AG09319 (cell line): ENCODE data around the gene BCKDHA.
"Not testable (repeated sequence)": the region's sequence is repeated elsewhere in the genome, so short reads cannot be mapped to it uniquely, and the experiment has no call there.

Source experiments
- DNase-seq: peaks from one replicate; pipeline ENCODE4 v3.0.0-alpha.2; 2010; ENCODE audit warnings: low read depth; ENCODE audit errors: extremely low read depth
- TF ChIP-seq, protein P1 (sequence below): IDR thresholded peaks from 2 replicates; pipeline ENCODE4 v1.5.1; 2011; ENCODE audit warnings: low read depth, mild to moderate bottlenecking, inconsistent platforms, low read length, moderate library complexity

The BCKDHA gene

DNA sequence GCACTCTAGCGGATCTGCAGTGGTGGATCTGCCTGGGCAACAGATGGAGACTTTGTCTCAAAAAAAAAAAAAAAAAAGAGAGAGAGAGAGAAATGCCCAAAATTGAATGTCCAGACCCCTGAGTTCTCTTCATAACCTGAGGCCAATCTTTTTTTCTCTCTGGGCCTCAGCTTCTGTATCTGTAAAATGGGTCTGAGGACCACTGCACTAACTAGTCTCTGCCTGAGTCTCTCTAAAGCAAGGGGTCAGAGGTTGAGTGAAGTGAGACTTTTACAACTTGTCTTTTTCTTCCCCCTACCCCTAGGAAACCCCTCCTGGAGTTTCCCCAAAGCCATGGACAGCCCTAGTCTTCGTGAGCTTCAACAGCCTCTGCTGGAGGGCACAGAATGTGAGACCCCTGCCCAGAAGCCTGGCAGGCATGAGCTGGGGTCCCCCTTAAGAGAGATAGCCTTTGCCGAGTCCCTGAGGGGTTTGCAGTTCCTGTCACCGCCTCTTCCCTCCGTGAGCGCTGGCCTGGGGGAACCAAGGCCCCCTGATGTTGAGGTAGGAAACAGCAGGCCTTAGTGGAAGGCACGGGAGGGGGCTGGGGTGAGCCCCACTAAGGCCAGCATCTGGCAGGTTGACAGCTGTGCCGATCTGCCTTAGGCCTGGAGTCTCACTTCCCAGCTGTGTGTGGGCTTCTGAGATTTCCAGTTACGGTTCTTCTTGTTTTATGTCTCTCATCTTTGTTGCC, 19.5 kb upstream of the BCKDHA start:
- TF ChIP-seq, protein P1, sequence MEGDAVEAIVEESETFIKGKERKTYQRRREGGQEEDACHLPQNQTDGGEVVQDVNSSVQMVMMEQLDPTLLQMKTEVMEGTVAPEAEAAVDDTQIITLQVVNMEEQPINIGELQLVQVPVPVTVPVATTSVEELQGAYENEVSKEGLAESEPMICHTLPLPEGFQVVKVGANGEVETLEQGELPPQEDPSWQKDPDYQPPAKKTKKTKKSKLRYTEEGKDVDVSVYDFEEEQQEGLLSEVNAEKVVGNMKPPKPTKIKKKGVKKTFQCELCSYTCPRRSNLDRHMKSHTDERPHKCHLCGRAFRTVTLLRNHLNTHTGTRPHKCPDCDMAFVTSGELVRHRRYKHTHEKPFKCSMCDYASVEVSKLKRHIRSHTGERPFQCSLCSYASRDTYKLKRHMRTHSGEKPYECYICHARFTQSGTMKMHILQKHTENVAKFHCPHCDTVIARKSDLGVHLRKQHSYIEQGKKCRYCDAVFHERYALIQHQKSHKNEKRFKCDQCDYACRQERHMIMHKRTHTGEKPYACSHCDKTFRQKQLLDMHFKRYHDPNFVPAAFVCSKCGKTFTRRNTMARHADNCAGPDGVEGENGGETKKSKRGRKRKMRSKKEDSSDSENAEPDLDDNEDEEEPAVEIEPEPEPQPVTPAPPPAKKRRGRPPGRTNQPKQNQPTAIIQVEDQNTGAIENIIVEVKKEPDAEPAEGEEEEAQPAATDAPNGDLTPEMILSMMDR = no peak
- DNase-seq = no peak

DNA sequence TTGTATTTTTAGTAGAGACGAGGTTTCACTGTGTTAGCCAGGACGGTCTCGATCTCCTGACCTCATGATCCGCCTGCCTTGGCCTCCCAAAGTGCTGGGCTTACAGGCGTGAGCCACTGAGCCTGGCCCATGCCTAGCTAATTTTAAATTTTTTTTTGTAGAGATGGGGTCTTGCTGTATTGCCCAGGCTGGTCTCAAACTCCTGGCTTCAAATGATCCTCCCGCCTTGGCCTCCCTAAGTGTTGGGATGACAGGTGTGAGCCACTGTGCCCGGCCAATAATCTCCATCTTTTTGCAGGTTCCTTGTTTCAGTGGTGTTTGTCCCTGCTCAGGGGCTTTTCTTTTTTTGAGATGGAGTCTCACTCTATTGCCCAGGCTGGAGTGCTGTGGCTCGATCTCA, 16.1 kb upstream of the BCKDHA start:
- not testable (repeated sequence) for DNase-seq

DNA sequence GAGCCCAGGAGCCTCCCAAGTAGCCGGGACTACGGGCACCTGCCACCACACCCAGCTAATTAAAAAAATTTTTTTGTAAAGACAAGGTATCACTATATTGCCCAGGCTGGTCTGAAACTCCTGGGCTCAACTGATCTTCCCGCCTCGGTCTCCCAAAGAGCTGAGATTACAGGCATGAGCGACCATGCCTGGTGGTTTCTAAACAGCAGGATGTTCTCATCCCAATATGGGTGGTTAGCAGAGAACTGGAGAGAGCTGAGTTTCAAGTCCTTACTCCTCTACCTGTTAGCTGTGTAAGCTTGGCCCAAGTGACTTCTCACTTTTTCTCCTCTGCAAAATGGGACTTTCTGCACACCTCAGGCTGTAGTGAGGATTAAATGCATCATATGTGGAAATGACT, 13.3 kb upstream of the BCKDHA start:
- DNase-seq = no peak

DNA sequence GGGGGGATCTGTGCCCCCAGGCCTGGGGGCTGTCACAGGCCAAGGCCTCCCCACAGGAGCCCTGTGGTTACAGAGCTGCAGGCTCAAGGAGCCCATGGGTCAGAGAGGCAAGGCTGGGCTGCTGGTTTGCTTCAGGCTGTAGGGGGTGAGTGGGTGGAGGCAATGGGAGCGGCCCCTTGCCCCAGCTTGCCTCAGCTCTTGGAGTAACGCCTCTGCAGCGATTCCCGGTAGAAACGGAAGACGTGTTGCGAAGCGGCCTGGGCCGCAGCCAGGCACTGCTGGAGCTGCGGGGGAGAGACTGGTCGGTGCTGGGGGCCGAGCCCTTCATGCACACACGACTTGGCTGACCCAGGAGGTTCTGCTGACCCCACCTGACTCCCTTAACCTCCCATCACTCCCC, 11.2 kb upstream of the BCKDHA start:
- TF ChIP-seq, protein P1 = no peak
- no peak for DNase-seq

More for the DNA sequence above, 13.3 kb upstream of the BCKDHA start:
- TF ChIP-seq, protein P1 = no peak

DNA sequence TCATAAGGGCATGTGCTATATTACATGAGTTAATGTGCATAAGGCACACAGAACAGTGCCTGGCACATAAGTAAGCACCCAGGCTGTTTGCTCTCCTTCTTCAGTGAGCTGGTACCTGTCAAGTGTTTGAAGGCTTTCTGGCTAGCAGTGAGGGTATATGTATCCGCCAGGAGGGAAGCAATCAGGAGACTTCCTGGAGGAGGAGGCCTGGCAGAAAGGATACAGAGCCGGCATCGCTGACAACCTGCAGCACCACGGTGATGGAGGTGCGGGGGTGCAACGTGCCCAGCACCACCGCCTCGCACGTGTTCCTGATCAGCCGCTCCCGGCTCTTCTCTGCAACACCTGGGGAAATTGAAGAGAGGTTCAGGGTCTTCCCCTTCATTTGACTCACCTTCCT, 6.0 kb upstream of the BCKDHA start:
- TF ChIP-seq, protein P1 = no peak

DNA sequence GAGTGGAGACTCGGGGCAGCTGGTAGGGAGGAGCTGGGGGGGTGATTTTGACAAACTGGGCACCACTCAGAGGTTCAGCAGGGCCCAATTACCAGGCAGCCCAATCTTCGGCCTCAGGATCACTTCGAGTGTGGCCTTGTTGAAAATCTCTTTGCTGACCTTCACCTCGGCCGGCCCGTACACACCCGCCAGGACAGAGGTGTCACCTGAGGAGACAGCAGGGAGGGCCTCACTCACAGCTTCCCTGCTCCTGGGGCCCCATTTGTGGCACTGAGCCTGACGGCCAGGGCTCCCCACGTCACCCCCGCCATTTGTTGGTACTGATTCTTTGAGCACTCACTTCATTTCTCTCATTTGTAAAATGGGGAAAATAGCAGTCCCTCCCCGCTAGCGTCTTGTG, 4.8 kb upstream of the BCKDHA start:
- TF ChIP-seq, protein P1 = no peak
- no peak for DNase-seq

More for the DNA sequence above, 6.0 kb upstream of the BCKDHA start:
- no peak for DNase-seq

DNA sequence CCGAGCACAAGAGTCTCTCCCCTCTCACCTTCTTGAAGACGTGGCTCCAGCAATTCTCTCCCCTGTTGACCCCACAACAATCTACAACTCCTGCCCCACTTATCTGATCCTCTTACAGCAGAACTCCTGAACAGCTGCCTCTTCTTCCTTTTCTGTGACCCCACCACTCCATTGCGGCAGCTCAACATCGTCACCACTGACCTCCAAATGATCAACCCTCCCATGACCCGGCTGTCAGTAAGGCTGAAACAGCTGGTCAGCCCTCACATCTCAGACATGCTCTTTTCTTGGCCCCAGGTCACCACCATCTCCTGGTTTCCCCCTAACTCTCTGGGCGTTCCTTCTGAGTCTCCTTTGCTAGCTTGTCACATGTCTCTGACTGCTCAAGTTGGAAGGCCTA, 2.3 kb upstream of the BCKDHA start:
- DNase-seq = no peak
- TF ChIP-seq, protein P1 = no peak

DNA sequence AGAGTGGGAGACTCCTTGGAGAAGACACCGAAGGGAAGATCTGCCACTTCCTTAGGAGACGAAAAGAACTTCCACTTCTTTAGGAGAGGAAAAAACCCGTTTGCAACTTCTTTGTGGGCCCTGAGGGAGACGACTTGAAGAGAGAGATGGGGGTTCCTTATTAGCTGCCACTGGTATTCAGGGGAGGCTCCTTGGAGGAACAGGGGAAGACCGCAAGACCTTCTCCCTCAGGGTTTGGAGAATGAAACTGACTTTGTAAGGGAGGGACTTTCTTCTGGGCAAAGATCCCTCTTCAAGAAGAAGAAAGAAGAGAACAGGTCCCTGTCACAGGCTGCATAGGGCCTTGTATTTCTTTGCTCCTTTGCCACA, 416 bp downstream of the BCKDHA start:
- TF ChIP-seq, protein P1 = no peak
- no peak for DNase-seq
